ENCODE results near the gene PTPRN2.

DNA sequence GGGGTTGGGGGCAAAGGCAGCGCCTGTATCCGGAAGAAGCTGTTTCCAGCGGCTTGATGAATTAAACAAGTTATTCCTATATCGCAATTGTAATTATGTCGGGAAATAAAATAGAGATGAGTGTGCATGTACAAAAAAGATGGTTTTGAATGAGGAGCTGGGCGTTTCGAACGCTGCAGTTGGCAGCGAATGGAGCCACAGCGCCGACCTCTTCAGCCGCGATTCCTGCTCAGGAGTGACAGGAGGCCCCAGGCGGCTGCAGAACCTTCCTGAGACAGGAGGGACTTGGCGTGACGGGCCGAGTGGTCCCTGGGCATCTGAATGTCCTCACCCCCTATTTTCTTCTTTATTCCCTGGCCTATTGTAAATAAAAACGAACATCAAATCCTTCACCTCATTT, 1065.9 kb downstream of the PTPRN2 start:
- TF ChIP-seq EZH2 (IDR thresholded peaks at IDR 0.05): no peak
- no peak for TF ChIP-seq ELF1 (IDR thresholded peaks at IDR 0.05; ENCODE audit: borderline replicate concordance, low read depth)
- no peak for TF ChIP-seq EZH2phosphoT487 (IDR thresholded peaks at IDR 0.05; ENCODE audit: borderline replicate concordance)
- TF ChIP-seq MAX (IDR thresholded peaks at IDR 0.05): no peak
- TF ChIP-seq CTCF (IDR thresholded peaks at IDR 0.05 in 2 of 3, conservative IDR thresholded peaks at IDR 0.05 in 1 of 3; ENCODE audit: borderline replicate concordance in 1 of 3, insufficient read depth in 1 of 3, low read depth in 2 of 3, low read length in 2 of 3): no peak
- TF ChIP-seq, protein P1, sequence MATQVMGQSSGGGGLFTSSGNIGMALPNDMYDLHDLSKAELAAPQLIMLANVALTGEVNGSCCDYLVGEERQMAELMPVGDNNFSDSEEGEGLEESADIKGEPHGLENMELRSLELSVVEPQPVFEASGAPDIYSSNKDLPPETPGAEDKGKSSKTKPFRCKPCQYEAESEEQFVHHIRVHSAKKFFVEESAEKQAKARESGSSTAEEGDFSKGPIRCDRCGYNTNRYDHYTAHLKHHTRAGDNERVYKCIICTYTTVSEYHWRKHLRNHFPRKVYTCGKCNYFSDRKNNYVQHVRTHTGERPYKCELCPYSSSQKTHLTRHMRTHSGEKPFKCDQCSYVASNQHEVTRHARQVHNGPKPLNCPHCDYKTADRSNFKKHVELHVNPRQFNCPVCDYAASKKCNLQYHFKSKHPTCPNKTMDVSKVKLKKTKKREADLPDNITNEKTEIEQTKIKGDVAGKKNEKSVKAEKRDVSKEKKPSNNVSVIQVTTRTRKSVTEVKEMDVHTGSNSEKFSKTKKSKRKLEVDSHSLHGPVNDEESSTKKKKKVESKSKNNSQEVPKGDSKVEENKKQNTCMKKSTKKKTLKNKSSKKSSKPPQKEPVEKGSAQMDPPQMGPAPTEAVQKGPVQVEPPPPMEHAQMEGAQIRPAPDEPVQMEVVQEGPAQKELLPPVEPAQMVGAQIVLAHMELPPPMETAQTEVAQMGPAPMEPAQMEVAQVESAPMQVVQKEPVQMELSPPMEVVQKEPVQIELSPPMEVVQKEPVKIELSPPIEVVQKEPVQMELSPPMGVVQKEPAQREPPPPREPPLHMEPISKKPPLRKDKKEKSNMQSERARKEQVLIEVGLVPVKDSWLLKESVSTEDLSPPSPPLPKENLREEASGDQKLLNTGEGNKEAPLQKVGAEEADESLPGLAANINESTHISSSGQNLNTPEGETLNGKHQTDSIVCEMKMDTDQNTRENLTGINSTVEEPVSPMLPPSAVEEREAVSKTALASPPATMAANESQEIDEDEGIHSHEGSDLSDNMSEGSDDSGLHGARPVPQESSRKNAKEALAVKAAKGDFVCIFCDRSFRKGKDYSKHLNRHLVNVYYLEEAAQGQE (IDR thresholded peaks at IDR 0.05; ENCODE audit: low read depth): no peak
- TF ChIP-seq, protein P2, sequence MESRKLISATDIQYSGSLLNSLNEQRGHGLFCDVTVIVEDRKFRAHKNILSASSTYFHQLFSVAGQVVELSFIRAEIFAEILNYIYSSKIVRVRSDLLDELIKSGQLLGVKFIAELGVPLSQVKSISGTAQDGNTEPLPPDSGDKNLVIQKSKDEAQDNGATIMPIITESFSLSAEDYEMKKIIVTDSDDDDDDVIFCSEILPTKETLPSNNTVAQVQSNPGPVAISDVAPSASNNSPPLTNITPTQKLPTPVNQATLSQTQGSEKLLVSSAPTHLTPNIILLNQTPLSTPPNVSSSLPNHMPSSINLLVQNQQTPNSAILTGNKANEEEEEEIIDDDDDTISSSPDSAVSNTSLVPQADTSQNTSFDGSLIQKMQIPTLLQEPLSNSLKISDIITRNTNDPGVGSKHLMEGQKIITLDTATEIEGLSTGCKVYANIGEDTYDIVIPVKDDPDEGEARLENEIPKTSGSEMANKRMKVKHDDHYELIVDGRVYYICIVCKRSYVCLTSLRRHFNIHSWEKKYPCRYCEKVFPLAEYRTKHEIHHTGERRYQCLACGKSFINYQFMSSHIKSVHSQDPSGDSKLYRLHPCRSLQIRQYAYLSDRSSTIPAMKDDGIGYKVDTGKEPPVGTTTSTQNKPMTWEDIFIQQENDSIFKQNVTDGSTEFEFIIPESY (IDR thresholded peaks at IDR 0.05; ENCODE audit: extremely low read depth, insufficient replicate concordance, low read length): no peak
- TF ChIP-seq JUND (IDR thresholded peaks at IDR 0.05): no peak
- TF ChIP-seq YY1 (IDR thresholded peaks at IDR 0.05; ENCODE audit: extremely low read depth, insufficient replicate concordance, low read depth, low read length): no peak
- TF ChIP-seq SIN3A (IDR thresholded peaks at IDR 0.05; ENCODE audit: low read depth): no peak
- no peak for TF ChIP-seq SRF (IDR thresholded peaks at IDR 0.05; ENCODE audit: low read depth)
- no peak for TF ChIP-seq POLR2A (IDR thresholded peaks at IDR 0.05; ENCODE audit: borderline replicate concordance, extremely low read depth, insufficient read depth, insufficient read length)
- TF ChIP-seq, protein P3, sequence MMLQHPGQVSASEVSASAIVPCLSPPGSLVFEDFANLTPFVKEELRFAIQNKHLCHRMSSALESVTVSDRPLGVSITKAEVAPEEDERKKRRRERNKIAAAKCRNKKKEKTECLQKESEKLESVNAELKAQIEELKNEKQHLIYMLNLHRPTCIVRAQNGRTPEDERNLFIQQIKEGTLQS (IDR thresholded peaks at IDR 0.05): no peak
- no peak for TF ChIP-seq ZFX (IDR thresholded peaks at IDR 0.05)
